Activated naive CD8-positive, alpha-beta T cell (primary cell): ENCODE data around the gene PWWP2B.

Experiments used
- H3K27ac Mint-ChIP-seq: one replicate; pipeline ENCODE4 v1.8.0; 2021; ENCODE audit warnings: mixed read lengths
- H3K27me3 Mint-ChIP-seq: one replicate; pipeline ENCODE4 v1.8.0; 2021; ENCODE audit warnings: mixed read lengths
- H3K36me3 Mint-ChIP-seq: one replicate; pipeline ENCODE4 v1.8.0; 2021; ENCODE audit warnings: mixed read lengths
- H3K4me1 Mint-ChIP-seq: one replicate; pipeline ENCODE4 v1.8.0; 2021; ENCODE audit warnings: low read depth, mixed read lengths
- H3K4me3 Mint-ChIP-seq: one replicate; pipeline ENCODE4 v1.8.0; 2021; ENCODE audit warnings: mild to moderate bottlenecking, mixed read lengths
- H3K9me3 Mint-ChIP-seq: one replicate; pipeline ENCODE4 v1.8.0; 2021; ENCODE audit warnings: low read depth, mixed read lengths

Gene PWWP2B

DNA sequence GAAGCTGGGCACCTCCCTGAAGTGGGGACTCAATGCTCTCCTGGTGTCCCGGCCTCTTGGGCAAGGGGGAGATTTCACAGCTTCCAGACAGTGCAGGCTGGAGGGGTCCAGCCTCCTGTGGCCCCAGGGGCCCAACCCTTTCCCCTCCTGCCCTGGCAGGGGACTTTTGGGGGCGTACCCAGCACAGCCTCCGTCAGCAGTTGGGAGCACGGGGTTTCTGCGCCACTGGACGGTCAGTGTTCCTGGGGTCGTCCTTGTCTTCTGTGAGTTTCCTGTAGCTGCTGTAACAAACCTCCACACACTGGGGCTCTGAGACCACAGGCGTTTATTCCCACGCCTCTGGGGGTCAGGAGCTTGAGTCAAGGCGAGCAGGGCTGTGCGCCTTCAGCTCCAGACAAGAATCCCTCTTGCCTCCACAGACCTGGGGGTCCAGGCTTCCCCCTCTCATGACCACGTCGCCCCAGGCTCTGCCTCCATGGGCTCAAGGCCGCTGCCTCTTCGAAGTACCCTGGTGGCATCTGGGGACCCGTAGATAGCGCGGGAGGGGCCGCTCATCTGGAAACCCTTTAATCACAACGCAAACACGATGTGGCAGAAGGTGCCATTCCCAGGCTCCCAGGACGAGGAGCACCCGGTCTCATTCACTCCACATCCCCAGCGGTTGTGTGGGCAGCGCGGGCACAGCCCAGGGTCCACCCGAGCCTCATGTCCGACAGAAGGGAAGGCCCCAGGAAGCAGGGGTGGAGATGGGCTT is 14.0 kb downstream of the PWWP2B start:
- H3K27me3 Mint-ChIP-seq = no peaks in the 10 kb centered on the region
- no peak overlapping the region for H3K27ac Mint-ChIP-seq
- peaks cover 13% of the 10 kb centered on the region for H3K4me1 Mint-ChIP-seq
- H3K4me3 Mint-ChIP-seq = no peak overlapping the region
- H3K9me3 Mint-ChIP-seq = no peaks in the 10 kb centered on the region
- H3K36me3 Mint-ChIP-seq = peaks cover 5% of the 10 kb centered on the region

DNA sequence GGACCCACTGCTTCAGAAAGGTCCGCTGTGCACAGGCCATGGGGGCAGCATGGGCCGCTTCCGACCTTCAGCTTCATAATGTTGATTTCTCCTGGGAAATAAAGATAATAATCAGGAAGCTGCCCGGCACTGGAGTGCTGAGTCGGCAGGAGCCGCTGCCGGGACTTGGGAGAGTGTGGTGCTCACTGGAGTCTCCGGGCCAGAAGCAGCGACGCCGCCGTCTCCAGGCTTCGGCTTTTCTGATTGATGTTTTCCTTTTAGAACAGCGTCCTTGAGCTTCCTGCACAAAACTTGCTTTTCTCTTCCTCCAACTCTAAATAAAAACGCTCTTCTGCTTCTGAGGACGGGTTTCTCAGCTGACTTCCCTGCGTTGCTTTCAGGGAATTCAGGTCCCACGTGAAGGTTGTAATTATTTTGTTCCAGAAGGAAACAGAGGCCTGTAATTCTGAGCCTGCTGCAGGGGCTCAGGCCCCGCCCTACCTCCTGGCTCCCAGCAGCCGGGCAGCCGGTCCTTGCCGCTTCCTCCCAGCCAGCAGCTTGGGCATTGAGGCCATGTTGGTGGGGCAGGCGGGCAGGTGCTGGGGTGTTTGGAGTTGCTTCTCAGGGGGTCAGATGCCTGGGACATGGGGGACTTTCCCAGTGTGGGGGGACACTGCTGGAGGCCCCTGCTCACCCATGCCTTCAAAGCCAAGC is 14.7 kb downstream of the PWWP2B start:
- Mint-ChIP-seq H3K9me3 (no peaks in the 10 kb centered on the region), H3K27ac (no peak overlapping the region), H3K36me3 (peaks cover 5% of the 10 kb centered on the region), H3K4me3 (no peak overlapping the region), H3K4me1 (peaks cover 13% of the 10 kb centered on the region), H3K27me3 (no peaks in the 10 kb centered on the region)

DNA sequence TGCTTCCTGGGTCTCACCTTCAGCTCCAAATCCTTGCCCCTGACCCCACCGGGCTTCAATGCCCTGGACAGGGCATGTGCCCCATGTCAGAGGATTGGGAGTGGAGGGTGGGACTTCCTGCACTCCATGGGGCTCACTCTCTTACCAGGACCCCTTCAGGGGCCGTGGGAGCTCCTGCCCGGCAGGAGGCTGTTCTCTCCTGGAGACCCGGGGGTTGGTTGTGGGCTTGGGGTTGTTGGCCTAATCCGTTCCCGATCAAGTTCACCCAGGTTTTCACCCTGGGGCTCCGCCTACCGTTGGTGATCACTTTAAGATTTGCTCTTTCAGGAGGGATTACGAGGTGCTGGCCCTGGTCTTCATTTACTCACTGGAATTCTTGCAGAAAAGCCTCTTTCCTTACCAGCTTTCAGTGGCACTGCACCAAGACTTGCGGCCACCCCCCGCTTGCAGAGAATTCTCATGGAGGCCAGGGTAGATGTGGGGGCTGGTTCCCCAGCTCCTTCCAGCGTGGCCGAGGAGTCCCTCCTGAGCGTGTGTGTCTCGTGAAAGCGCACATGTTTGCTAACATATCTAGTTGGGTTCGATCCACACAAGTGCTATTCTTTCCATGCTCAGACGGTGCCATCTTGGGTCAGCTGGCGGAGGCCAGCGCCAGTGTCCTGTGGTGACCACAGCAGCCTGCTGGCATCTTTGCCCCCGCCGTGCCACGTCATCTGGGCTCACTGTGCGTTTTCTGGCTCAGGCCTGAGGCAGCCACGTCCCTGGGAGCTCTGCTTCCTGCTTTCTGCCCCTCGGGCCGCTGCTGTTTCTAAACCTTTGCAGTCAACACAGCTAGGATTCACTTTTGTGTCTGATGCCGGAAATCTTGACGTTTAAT is 15.6 kb downstream of the PWWP2B start:
- no peak overlapping the region for H3K27ac Mint-ChIP-seq
- peaks cover 12% of the 10 kb centered on the region for H3K4me1 Mint-ChIP-seq
- no peak overlapping the region for H3K4me3 Mint-ChIP-seq

DNA sequence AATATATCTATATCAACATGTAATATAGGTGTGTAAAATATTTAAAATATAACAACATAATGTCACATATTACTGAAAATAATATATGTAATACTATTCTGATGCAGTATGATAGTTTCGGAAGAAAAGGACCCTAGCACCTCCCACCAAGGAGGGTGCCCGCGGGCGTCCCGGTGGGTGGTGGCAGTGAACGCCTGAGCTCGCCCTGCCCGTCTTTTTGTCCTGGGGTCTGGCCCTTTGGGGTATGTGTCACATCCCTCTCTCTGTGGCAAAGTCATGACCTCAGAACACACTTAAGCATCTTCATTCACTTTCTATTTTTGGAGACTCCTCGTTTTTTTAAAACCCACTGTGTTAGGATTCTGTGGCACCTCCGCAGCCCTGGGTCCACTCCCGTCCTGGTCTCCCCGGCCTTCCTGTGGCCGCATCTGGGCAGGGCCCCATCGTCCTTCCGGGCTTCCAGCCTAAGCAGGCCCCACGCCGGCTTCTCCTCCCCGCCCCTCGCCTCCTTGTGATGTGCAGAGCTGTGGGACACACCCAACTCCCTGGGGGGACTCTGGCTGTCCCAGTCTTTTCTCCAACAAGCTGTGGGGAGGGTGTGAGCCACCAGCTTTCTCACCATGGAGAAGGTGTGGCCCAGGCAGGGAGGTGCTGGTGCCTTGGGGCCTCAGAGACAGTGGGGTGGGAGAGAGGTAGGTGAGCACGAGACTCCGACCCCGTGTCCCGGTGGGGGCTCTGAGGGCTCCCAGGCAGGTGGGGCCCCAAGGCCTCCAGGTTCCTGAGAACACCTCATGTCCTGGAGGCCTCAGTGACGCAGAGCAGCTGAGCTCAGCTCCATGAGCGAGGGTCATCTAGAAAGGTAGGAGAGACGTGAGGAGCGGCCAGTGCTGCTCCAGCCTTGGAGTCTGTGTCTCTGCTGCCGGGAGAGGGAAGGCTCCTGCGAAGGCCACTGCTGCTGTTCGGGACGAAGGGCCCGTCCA is 16.5 kb downstream of the PWWP2B start:
- no peaks in the 10 kb centered on the region for H3K9me3 Mint-ChIP-seq
- H3K4me1 Mint-ChIP-seq = peaks cover 7% of the 10 kb centered on the region
- no peaks in the 10 kb centered on the region for H3K27me3 Mint-ChIP-seq
- peaks cover 5% of the 10 kb centered on the region for H3K36me3 Mint-ChIP-seq
- no peak overlapping the region for H3K4me3 Mint-ChIP-seq
- H3K27ac Mint-ChIP-seq = no peak overlapping the region

More for the DNA sequence above, 15.6 kb downstream of the PWWP2B start:
- Mint-ChIP-seq H3K9me3 (no peaks in the 10 kb centered on the region), H3K36me3 (peaks cover 5% of the 10 kb centered on the region), H3K27me3 (no peaks in the 10 kb centered on the region)

DNA sequence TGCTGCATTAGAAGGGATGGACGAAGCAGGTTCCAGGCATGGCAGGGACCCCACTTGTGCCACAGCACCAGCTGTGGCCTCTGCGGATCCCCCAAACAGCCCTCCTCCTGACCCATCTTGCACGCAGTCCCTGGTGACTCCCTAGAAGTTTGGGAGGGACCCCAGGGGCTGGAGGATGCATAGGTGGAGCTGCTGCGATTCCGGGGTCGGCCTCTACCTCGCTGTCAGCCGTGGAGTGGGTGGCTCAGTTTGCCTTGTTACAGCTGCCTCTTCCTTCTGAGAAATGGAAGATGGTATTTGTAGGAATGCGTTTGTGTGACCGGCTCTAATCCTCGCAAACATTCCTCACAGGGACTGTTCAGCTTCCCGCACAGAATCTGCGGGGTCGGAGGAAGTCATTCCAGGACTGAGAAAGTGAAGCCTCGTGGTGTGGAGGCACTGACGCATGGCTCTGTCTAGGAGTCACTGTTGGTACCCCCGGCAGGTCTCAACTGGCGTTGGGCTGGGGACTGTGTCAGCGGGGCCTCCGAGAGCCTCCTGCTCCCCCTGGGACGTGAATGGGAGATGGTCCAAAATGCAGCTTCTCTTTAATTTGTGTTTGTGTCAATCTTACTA is 17.5 kb downstream of the PWWP2B start:
- no peak overlapping the region for H3K4me3 Mint-ChIP-seq
- H3K4me1 Mint-ChIP-seq = peaks cover 7% of the 10 kb centered on the region
- H3K27ac Mint-ChIP-seq = no peak overlapping the region
- H3K36me3 Mint-ChIP-seq = peaks cover 5% of the 10 kb centered on the region
- H3K9me3 Mint-ChIP-seq = no peaks in the 10 kb centered on the region
- H3K27me3 Mint-ChIP-seq = no peaks in the 10 kb centered on the region

DNA sequence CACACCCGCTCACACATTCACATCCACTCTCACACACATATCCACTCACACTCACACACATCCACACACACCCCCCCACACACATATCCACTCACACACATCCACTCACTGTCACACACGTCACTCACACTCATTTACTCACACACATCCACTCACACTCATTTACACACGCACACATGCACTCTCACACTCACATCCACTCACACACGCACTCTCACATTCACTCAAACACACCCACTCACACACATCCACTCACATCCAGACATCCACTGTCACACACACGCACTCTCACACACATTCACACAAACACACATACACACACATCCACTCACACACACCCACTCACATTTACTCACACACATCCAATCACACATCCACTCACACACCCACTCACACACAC is 18.3 kb downstream of the PWWP2B start:
- peaks cover 5% of the 10 kb centered on the region for H3K36me3 Mint-ChIP-seq
- H3K27ac Mint-ChIP-seq = no peak overlapping the region
- H3K27me3 Mint-ChIP-seq = no peaks in the 10 kb centered on the region
- peaks cover 6% of the 10 kb centered on the region for H3K4me1 Mint-ChIP-seq
- no peaks in the 10 kb centered on the region for H3K9me3 Mint-ChIP-seq
- H3K4me3 Mint-ChIP-seq = no peak overlapping the region

DNA sequence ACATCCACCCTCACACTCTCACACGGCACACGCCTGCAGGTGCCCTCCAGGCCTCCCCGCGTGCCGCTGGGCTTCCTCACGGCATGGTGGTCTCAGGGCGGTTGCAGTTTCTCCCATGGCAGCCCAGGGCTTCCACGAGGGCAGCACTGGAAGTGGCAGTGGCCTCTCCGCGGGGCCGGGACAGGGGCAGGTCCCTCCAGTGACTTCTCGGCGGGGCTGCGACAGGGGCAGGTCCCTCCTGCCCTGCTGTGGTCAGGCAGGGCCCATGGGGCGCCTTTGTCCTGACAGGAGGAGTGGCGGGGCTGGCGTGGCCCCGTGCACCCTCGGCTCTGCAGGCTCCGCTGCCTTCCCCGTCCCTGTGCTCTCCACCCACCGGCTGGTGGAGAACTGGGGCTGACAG is 19.0 kb downstream of the PWWP2B start:
- no peaks in the 10 kb centered on the region for H3K27me3 Mint-ChIP-seq
- no peak overlapping the region for H3K4me3 Mint-ChIP-seq
- H3K36me3 Mint-ChIP-seq = peaks cover 5% of the 10 kb centered on the region
- no peaks in the 10 kb centered on the region for H3K9me3 Mint-ChIP-seq
- peaks cover 7% of the 10 kb centered on the region for H3K4me1 Mint-ChIP-seq
- no peak overlapping the region for H3K27ac Mint-ChIP-seq

DNA sequence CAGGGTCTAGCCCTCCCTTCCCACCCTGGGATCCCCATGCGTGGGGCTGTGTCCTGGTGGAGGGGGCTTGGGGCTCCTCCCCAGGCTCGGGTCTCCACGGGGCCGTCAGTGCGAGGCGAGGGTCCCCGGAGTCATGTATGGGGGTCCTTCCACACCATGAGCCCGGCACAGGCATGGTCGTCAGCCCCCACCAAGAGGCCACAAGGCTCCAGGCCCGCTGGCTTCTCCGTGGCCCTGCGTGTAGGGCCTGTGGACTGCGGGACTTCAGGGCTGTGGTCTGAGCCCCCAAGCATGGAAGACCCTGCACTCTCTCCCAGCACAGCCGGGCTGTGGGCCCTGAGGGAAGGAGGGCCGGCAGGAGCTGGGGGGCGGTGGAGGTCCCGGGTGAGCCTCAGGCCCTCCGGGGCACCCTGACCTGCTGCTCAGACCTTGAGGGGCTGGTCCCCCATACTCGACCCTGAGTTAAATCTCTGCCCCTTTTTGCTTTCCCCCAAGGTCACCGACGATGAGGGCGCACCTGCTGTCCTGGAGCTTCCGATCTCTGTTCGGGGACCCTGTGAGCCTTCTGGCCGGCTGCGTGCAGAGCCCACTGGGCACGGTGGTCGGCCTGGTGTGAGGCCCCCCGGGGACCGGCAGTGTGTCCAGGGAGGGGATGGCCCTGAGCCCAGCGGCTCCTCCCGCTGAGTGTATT is 19.7 kb downstream of the PWWP2B start:
- Mint-ChIP-seq H3K27ac (no peak overlapping the region), H3K4me1 (peaks cover 9% of the 10 kb centered on the region), H3K36me3 (peaks cover 5% of the 10 kb centered on the region), H3K4me3 (no peak overlapping the region), H3K27me3 (no peaks in the 10 kb centered on the region), H3K9me3 (no peaks in the 10 kb centered on the region)

DNA sequence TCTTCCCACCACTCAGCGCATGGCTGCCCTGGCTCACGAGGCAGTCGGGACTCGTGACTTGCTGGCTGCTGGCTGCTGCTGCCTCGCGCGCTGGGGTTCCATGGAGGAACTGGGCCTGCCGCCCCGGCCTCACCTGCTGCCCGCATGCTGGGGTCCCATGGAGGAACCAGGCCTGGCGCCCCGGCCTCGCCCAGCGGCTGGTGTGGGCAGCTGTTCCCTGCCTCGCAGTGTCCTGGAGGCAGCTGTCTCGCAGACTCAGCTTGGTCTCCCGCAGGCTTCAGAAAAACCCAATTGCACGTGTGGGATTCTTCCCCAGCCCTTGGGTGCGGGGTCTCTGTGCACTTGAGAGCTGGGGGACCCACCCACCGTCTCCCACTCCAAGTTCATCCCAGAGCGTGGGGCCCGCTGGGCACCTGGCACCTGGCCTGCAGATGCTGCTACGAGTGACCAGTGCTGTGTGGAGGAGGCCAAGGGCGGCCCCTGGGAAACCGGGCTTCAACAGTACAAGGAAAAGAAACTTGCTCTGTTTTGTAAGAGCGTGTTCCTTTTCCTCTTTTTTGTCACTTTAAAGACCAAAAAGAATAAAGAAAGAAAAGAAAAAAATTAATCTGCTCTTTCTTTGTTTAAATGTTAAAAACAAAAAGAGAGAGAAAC is 20.4 kb downstream of the PWWP2B start:
- peaks cover 11% of the 10 kb centered on the region for H3K4me1 Mint-ChIP-seq
- H3K27ac Mint-ChIP-seq = no peak overlapping the region
- H3K36me3 Mint-ChIP-seq = peaks cover 5% of the 10 kb centered on the region
- no peaks in the 10 kb centered on the region for H3K9me3 Mint-ChIP-seq
- H3K4me3 Mint-ChIP-seq = no peak overlapping the region
- no peaks in the 10 kb centered on the region for H3K27me3 Mint-ChIP-seq

DNA sequence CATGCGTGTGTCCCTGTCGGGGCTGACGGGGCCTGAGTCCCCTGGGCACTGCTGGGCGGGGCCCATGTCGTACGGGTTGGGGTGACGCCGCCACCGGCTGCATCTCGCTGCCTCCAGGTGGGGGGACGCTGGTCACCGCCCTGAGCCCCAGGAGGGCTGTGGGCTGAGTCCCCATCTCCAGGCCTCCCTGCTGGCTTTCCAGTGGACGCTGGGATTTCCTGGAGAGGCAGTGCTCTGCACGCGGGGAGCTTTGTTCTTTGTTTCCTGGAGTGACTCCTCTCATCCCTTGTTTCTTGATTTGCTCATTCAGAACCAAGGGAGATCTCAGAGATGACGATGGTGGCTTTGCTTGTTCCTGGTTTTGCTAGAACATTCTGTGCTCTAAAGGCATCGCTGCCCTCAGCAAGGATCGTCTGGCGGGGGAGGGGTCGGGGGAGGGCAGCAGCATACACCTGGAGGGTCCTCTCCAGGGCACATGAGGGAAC is 21.0 kb downstream of the PWWP2B start:
- H3K27ac Mint-ChIP-seq = no peak overlapping the region
- peaks cover 17% of the 10 kb centered on the region for H3K4me1 Mint-ChIP-seq
- peaks cover 5% of the 10 kb centered on the region for H3K36me3 Mint-ChIP-seq
- no peaks in the 10 kb centered on the region for H3K27me3 Mint-ChIP-seq
- no peak overlapping the region for H3K4me3 Mint-ChIP-seq
- H3K9me3 Mint-ChIP-seq = no peaks in the 10 kb centered on the region

DNA sequence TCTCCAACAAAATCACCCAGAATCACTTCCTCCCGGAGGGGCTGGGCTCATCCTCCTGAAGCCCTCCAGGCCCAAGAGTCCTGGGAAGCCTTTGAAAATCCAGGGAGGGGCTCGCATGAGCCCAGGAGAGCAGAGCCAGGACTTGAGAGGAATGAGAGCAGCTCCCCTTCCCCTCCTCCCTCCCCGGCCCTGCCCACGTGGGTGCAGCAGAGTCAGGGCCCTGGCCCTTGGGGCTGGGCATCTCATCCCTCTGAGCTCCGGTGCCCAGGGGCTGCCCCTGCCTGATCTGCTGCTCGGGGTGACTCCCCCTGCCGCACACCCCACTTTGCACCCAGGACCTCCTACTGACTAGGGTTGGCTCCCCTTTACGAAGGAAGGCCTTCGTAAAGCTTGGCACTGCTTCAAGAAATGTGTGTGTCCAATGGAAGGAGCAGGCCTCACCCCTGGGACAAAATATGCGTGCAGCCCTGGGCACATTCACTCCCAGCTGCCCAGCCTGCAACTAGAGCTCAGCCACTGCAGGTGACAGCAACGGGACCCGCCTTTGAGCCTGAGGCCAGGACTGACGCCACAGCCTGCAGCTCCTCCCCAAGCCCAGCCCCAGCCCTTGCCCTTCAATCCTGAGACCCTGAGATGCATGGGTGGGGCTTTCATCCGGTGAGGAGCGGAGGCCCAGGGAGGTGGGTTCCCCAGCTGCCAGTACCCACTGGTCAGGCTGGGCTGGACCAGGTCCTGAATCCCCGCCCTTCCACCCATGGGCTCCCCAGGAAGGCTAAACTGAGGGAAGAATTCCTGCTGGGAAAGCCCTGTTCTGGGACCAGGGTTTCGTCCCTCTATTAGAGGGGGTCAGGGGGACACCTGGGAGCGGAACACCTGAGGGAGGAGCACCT is 21.8 kb downstream of the PWWP2B start:
- Mint-ChIP-seq H3K27ac (no peak overlapping the region), H3K4me3 (no peak overlapping the region), H3K36me3 (peaks cover 5% of the 10 kb centered on the region), H3K9me3 (no peaks in the 10 kb centered on the region), H3K27me3 (no peaks in the 10 kb centered on the region), H3K4me1 (peaks cover 25% of the 10 kb centered on the region)
